ENCODE data around the gene ZNF765. TPM values are rescaled to one million over a fixed set of nuclear protein-coding genes. Genes with fewer than 3 reads are reported as not detected.
"Not testable (repeated sequence)": the region's sequence is repeated elsewhere in the genome, so short reads cannot be mapped to it uniquely, and the experiment has no call there.

Gene ZNF765
- polyA plus RNA-seq, 3 donors: 1.5 to 5.0 (median 3.4) TPM

GRCh38 chr19:53467485-53468262 is 72.7 kb downstream of the ZNF765 start, which contains the start of gene ZNF813:
Gene ZNF813 (plus strand): TSS chr19:53467733. CDS start chr19:53483823, 16,090 bp downstream.
- Mint-ChIP-seq H3K9me3 (peaks cover 24 to 52% (median 42%) of the 10 kb centered on the region in 7 donors), H3K4me3 (peak within 1 kb of the TSS; percentile 89 to 92), H3K27ac (peak within 1 kb of the TSS; percentile 86 to 91 (median 89)), H3K36me3 (peaks cover 15% of the 10 kb centered on the region in 2 donors), H3K4me1 (peaks cover 20% of the 10 kb centered on the region), H3K27me3 (ENCODE audit: low read depth in 3 of 3) (peaks cover 17 to 31% (median 24%) of the 10 kb centered on the region in 3 donors)
- Histone ChIP-seq H3K9me3 (replicated peaks in 1 of 2; ENCODE audit: control insufficient read depth in 1 of 2, insufficient read depth in 1 of 2, low read length in 2 of 2) (peaks cover 30% of the 10 kb centered on the region in 2 donors), H3K4me2 (replicated peaks; ENCODE audit: extremely low read depth, low read length, poor library complexity, severe bottlenecking) (peak within 1 kb of the TSS; percentile 85), H3K79me2 (ENCODE audit: insufficient read depth, low read length) (peaks cover 6% of the 10 kb centered on the region), H3K27me3 (ENCODE audit: control insufficient read depth in 2 of 2, insufficient read depth in 2 of 2, low read length in 2 of 2) (peaks cover 2 to 19% of the 10 kb centered on the region in 2 donors), H4K20me1 (ENCODE audit: insufficient read depth, low read length) (no peaks in the 10 kb centered on the region), H3K4me3 (replicated peaks in 1 of 3; ENCODE audit: low read depth in 2 of 3, low read length in 3 of 3) (peak within 1 kb of the TSS; percentile 74 to 92 (median 86)), H3K36me3 (replicated peaks in 1 of 2; ENCODE audit: control insufficient read depth in 1 of 2, insufficient read depth in 2 of 2, low read length in 2 of 2) (peaks cover 0 to 2% of the 10 kb centered on the region in 2 donors), H3K27ac (ENCODE audit: low read depth in 1 of 2, low read length in 2 of 2) (peak within 1 kb of the TSS; percentile 65 to 86), H3K4me1 (ENCODE audit: control insufficient read depth in 1 of 2, insufficient read depth in 2 of 2, low read length in 2 of 2) (peaks cover 12 to 13% of the 10 kb centered on the region in 2 donors), H3K9ac (ENCODE audit: insufficient read depth, low read length, poor library complexity, severe bottlenecking) (peak within 1 kb of the TSS; percentile 74), H2AFZ (ENCODE audit: insufficient read depth, low read depth, low read length, poor library complexity, severe bottlenecking) (peak within 1 kb of the TSS; percentile 87)
- no peak for TF ChIP-seq CTCF (IDR thresholded peaks at IDR 0.05)
- under 1% methylated on average over 42 of the region's 55 CpGs for WGBS (ENCODE audit: insufficient coverage)
- DNase-seq: peak; percentile 85 to 93 (median 89)
- intact Hi-C loops (cut with micrococcal nuclease): loop anchor here (1.0 to 10.0 kb wide), 8 partner anchors 35 to 1173 kb away; partner anchors contain the start of genes ZNF480 (in 2 of the 2), ZNF761 (in 1 of the 2), ZNF765 (in 1 of the 2) and ZNF845 (in 1 of the 2)

- H2AFZ ChIP-seq (ENCODE audit: insufficient read depth, low read depth, low read length, poor library complexity, severe bottlenecking): not testable (repeated sequence)
These were observed 73.7 kb downstream of the ZNF765 start for GRCh38 chr19:53468628-53469027.

More at GRCh38 chr19:53468628-53469027, 73.7 kb downstream of the ZNF765 start:
- Histone ChIP-seq H3K9me3 (replicated peaks in 1 of 2; ENCODE audit: control insufficient read depth in 1 of 2, insufficient read depth in 1 of 2, low read length in 2 of 2) (peaks cover 20 to 21% of the 10 kb centered on the region in 2 donors), H3K4me1 (ENCODE audit: control insufficient read depth in 1 of 2, insufficient read depth in 2 of 2, low read length in 2 of 2) (peaks cover 12 to 13% of the 10 kb centered on the region in 2 donors), H3K4me3 (replicated peaks in 1 of 3; ENCODE audit: low read depth in 2 of 3, low read length in 3 of 3) (peak overlapping the region in 2 of 3 experiments; percentile 86 to 92), H3K9ac (ENCODE audit: insufficient read depth, low read length, poor library complexity, severe bottlenecking) (peak overlapping the region; percentile 74), H3K4me2 (replicated peaks; ENCODE audit: extremely low read depth, low read length, poor library complexity, severe bottlenecking) (peak overlapping the region; percentile 85), H3K27me3 (ENCODE audit: control insufficient read depth in 2 of 2, insufficient read depth in 2 of 2, low read length in 2 of 2) (peaks cover 2 to 18% of the 10 kb centered on the region in 2 donors)
- Mint-ChIP-seq H3K27ac (peak overlapping the region in 1 of 7 donors; percentile 86), H3K4me3 (peak overlapping the region; percentile 89 to 92), H3K4me1 (peaks cover 20% of the 10 kb centered on the region), H3K36me3 (peaks cover 11 to 22% of the 10 kb centered on the region in 2 donors), H3K9me3 (peaks cover 17 to 42% (median 32%) of the 10 kb centered on the region in 7 donors), H3K27me3 (ENCODE audit: low read depth in 3 of 3) (peaks cover 12 to 24% (median 20%) of the 10 kb centered on the region in 3 donors)
- intact Hi-C loops (cut with micrococcal nuclease): loop anchor here (5.0 to 10.0 kb wide), 6 partner anchors 36 to 1174 kb away; partner anchors contain the start of genes ZNF480 (in 2 of the 2), ZNF761 (in 1 of the 2), ZNF765 (in 1 of the 2) and ZNF845 (in 1 of the 2)
- not testable (repeated sequence) for H3K79me2 ChIP-seq (ENCODE audit: insufficient read depth, low read length); H3K27ac ChIP-seq (ENCODE audit: low read depth in 1 of 2, low read length in 2 of 2); H3K36me3 ChIP-seq (replicated peaks in 1 of 2; ENCODE audit: control insufficient read depth in 1 of 2, insufficient read depth in 2 of 2, low read length in 2 of 2); DNase-seq; H4K20me1 ChIP-seq (ENCODE audit: insufficient read depth, low read length)
- WGBS (ENCODE audit: insufficient coverage): 60% methylated on average over 1 of the region's 8 CpGs

Data from CD14-positive monocyte (primary cell).